Measurements from ENCODE around the gene UHRF2. TPM values are rescaled to one million over a fixed set of nuclear protein-coding genes. Genes with fewer than 3 reads are reported as not detected.
"Not testable (repeated sequence)": the region's sequence is repeated elsewhere in the genome, so short reads cannot be mapped to it uniquely, and the experiment has no call there.

UHRF2 gene, protein sequence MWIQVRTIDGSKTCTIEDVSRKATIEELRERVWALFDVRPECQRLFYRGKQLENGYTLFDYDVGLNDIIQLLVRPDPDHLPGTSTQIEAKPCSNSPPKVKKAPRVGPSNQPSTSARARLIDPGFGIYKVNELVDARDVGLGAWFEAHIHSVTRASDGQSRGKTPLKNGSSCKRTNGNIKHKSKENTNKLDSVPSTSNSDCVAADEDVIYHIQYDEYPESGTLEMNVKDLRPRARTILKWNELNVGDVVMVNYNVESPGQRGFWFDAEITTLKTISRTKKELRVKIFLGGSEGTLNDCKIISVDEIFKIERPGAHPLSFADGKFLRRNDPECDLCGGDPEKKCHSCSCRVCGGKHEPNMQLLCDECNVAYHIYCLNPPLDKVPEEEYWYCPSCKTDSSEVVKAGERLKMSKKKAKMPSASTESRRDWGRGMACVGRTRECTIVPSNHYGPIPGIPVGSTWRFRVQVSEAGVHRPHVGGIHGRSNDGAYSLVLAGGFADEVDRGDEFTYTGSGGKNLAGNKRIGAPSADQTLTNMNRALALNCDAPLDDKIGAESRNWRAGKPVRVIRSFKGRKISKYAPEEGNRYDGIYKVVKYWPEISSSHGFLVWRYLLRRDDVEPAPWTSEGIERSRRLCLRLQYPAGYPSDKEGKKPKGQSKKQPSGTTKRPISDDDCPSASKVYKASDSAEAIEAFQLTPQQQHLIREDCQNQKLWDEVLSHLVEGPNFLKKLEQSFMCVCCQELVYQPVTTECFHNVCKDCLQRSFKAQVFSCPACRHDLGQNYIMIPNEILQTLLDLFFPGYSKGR
- total RNA-seq, result 43.5 to 46.6 TPM (median 45.2 TPM) in 3 replicates
- long read RNA-seq, transcript UHRF2-201 (16 exons, 3,452 nt), result major isoform, 30 of 70 reads
- long read RNA-seq, partial matches to known transcripts, result 5 of 70 reads
- long read RNA-seq, other reads (novel, unspliced or antisense), result 35 of 70 reads

DNA sequence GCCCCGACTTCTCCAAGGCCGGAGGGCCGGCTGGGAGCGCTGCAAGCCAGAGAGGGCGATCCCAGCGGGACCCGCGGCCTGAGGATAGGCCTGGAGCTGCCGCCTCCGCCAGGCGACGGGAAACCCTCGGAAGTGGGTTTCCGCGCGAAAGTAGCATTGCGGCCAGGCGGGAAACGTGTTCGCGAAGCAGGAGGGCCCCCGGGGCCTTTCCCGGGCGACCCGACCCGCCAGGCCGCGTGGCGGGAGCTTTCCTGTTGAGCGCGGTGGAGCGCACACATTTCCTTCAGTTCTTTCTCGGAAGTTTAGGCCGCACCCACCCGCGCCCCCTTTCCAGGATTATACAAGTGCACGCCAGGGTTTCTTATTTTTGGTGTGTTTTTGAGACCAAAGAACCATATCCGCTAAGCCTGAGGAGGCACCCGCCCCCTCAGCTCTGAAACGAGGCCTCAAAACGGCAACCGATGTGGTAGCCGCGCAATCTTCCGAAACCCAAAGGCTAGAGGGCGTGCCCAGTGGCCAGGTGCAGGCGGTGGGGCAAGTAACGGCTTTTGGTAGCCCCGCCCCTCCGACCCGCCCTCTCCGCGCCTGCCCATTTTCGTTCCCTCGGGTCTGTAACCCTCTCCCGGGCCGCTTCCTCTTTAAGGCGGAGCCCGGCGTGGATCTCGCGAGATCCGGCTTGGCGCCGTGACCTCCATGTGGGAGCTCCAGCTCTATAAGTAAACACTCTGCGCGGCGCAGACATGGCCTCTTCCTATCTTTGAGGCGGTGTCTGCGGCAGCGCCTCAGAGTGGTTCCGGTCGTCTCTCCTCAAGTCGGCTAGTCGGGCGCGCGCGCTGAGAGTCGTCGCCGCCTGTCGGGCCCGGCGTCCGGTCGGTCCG lies at the start of gene UHRF2:
UHRF2 (plus strand) TSS at position 713 of the 878 bp plus-strand sequence. CDS start 292 bp downstream, outside the sequence.
- peaks cover 29% of the 10 kb centered on the region for H3K4me1 Mint-ChIP-seq (ENCODE audit: low read depth)
- peak; percentile 99 for DNase-seq (ENCODE audit: low spot score)
- peak within 1 kb of the TSS; percentile 94 for H3K27ac Mint-ChIP-seq (ENCODE audit: unreplicated experiment)
- TF ChIP-seq, protein P1, sequence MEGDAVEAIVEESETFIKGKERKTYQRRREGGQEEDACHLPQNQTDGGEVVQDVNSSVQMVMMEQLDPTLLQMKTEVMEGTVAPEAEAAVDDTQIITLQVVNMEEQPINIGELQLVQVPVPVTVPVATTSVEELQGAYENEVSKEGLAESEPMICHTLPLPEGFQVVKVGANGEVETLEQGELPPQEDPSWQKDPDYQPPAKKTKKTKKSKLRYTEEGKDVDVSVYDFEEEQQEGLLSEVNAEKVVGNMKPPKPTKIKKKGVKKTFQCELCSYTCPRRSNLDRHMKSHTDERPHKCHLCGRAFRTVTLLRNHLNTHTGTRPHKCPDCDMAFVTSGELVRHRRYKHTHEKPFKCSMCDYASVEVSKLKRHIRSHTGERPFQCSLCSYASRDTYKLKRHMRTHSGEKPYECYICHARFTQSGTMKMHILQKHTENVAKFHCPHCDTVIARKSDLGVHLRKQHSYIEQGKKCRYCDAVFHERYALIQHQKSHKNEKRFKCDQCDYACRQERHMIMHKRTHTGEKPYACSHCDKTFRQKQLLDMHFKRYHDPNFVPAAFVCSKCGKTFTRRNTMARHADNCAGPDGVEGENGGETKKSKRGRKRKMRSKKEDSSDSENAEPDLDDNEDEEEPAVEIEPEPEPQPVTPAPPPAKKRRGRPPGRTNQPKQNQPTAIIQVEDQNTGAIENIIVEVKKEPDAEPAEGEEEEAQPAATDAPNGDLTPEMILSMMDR (IDR thresholded peaks at IDR 0.05), result no peak
- H3K9me3 Mint-ChIP-seq (ENCODE audit: low read depth), result no peaks in the 10 kb centered on the region
- H3K36me3 Mint-ChIP-seq (ENCODE audit: low read depth), result peaks cover 2% of the 10 kb centered on the region
- peaks cover 1% of the 10 kb centered on the region for H3K27me3 Mint-ChIP-seq (ENCODE audit: low read depth)
- peak within 1 kb of the TSS; percentile 88 for H3K4me3 Mint-ChIP-seq (ENCODE audit: unreplicated experiment)

DNA sequence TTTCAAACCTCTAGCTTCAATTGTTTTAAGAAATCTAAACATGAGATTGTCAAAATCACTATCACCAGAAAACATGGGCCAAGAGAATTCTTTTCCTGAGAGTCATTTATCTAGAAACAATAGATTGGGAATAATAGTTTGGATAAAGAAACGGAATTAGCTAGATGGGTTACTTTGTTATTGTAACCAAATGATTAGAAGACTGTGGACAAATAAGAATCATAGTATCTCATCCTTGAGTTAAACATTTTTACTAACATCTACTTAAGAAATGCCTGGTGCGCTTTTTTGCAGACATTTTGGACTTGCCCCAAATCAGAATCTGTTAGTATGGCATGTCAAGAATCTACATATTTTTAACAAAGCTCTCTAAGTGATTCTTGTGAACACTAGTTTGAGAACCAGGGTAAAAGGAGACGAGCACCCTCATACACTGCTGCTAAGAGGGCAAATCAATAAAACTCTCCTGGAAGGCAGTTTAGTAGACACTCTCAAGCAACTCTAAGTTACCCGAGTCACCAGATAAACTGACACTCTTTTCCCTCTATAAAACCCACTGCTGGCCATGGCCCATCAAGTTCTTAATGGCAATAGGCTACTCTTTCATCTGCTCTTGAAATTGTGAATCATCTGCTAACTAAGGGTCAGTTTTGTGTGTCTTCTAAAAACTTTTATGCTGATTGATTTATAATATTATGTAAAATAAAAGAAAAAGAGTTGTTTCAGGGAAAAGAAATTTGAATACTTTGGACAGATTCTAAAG lies 45.7 kb upstream of the UHRF2 start:
- H3K36me3 Mint-ChIP-seq (ENCODE audit: low read depth), result no peaks in the 10 kb centered on the region
- TF ChIP-seq, protein P1 (IDR thresholded peaks at IDR 0.05), result no peak

DNA sequence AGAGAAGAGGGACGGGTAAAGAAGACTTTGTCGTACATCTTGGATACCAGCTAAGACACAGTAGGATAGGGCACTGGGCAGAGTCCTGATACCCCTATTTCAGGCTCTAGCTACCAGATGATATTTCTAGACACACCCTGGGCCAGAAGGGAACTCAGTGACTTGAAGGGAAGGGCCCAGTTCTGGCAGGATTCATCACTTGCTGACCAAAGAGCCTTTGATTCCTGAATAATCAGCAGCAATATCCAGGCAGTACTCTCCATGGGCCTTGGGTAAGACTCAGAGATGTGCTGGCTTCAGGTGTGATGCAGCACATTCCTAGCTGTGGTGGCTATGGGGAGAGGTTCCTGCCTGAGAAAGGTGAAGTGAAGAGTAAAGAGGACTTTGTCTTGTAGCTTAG lies 44.2 kb upstream of the UHRF2 start:
- Mint-ChIP-seq H3K27me3 (ENCODE audit: low read depth) (peaks cover 7% of the 10 kb centered on the region), H3K36me3 (ENCODE audit: low read depth) (no peaks in the 10 kb centered on the region), H3K4me3 (ENCODE audit: unreplicated experiment) (no peak overlapping the region), H3K27ac (ENCODE audit: unreplicated experiment) (no peak overlapping the region), H3K9me3 (ENCODE audit: low read depth) (no peaks in the 10 kb centered on the region), H3K4me1 (ENCODE audit: low read depth) (peaks cover 7% of the 10 kb centered on the region)
- TF ChIP-seq, protein P1 (IDR thresholded peaks at IDR 0.05), result no peak
- DNase-seq (ENCODE audit: low spot score), result no peak

More for the DNA sequence above, 45.7 kb upstream of the UHRF2 start:
- Mint-ChIP-seq H3K27ac (ENCODE audit: unreplicated experiment) (no peak overlapping the region), H3K4me3 (ENCODE audit: unreplicated experiment) (no peak overlapping the region), H3K4me1 (ENCODE audit: low read depth) (peaks cover 7% of the 10 kb centered on the region), H3K27me3 (ENCODE audit: low read depth) (peaks cover 7% of the 10 kb centered on the region), H3K9me3 (ENCODE audit: low read depth) (no peaks in the 10 kb centered on the region)
- no peak for DNase-seq (ENCODE audit: low spot score)

DNA sequence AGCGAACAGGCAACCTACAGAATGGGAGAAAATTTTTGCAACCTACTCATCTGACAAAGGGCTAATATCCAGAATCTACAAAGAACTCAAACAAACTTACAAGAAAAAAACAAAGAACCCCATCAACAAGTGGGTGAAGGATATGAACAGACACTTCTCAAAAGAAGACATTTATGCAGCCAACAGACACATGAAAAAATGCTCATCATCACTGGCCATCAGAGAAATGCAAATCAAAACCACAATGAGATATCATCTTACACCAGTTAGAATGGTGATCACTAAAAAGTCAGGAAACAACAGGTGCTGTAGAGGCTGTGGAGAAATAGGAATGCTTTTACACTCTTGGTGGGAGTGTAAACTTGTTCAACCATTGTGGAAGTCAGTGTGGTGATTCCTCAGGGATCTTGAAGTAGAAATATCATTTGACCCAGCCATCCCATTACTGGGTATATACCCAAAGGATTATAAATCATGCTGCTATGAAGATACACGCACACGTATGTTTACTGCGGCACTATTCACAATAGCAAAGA lies 31.5 kb upstream of the UHRF2 start:
- not testable (repeated sequence) for H3K4me3 Mint-ChIP-seq (ENCODE audit: unreplicated experiment); H3K36me3 Mint-ChIP-seq (ENCODE audit: low read depth); H3K27ac Mint-ChIP-seq (ENCODE audit: unreplicated experiment); DNase-seq (ENCODE audit: low spot score); H3K9me3 Mint-ChIP-seq (ENCODE audit: low read depth)
- H3K4me1 Mint-ChIP-seq (ENCODE audit: low read depth), result peaks cover 26% of the 10 kb centered on the region
- H3K27me3 Mint-ChIP-seq (ENCODE audit: low read depth), result peaks cover 20% of the 10 kb centered on the region

DNA sequence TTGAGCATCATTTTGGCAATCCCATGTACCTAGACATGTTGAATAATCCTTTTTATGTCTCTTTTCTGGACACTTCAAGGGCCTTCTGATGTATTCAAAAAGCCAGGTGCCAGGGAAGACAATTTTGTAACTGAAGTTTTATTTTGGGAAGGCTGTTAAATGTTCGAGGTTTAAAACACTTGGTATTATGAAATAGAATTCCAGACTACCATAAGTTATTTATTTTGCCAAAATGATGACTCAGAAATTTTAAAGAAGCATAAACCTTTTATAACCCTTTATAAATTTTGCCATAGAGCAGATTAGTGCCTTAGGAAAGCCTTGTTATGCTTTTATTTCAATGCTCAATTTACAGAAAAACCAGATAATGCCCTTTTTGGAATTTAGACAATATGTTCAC lies 30.3 kb upstream of the UHRF2 start:
- DNase-seq (ENCODE audit: low spot score), result no peak
- Mint-ChIP-seq H3K4me3 (ENCODE audit: unreplicated experiment) (no peak overlapping the region), H3K36me3 (ENCODE audit: low read depth) (no peaks in the 10 kb centered on the region), H3K27me3 (ENCODE audit: low read depth) (peaks cover 16% of the 10 kb centered on the region), H3K9me3 (ENCODE audit: low read depth) (peaks cover 2% of the 10 kb centered on the region), H3K4me1 (ENCODE audit: low read depth) (peaks cover 26% of the 10 kb centered on the region), H3K27ac (ENCODE audit: unreplicated experiment) (peak overlapping the region; percentile 98)
- TF ChIP-seq, protein P1 (IDR thresholded peaks at IDR 0.05), result no peak
